Effector memory CD8-positive, alpha-beta T cell (primary cell): Measurements from ENCODE around the gene SGTA.
"Not testable (repeated sequence)": the region's sequence is repeated elsewhere in the genome, so short reads cannot be mapped to it uniquely, and the experiment has no call there.

Experiments
- ATAC-seq: fragments of 150-1000 bp; cut with Tn5 transposase; replicated peaks from 2 replicates; pipeline ENCODE4 v1.10.0; 2021; ENCODE audit warnings: mild to moderate bottlenecking, moderate library complexity
- DNase-seq, 3 experiments: peaks; one replicate each; pipeline ENCODE4 v3.0.0; 2021
- H3K27ac Mint-ChIP-seq, 2 donors: one replicate each; pipeline ENCODE4 v1.8.0; 2022; ENCODE audit warnings: mild to moderate bottlenecking in 2 of 2, mixed read lengths in 2 of 2, moderate library complexity in 2 of 2
- H3K27me3 Mint-ChIP-seq, 2 donors: one replicate each; pipeline ENCODE4 v1.8.0; 2022; ENCODE audit warnings: mixed read lengths in 2 of 2
- H3K36me3 Mint-ChIP-seq: one replicate; pipeline ENCODE4 v1.8.0; 2022; ENCODE audit warnings: mild to moderate bottlenecking, moderate library complexity, mixed read lengths; ENCODE audit not compliant: insufficient read depth
- H3K4me1 Mint-ChIP-seq, 2 donors: one replicate each; pipeline ENCODE4 v1.8.0; 2022; ENCODE audit warnings: low read depth in 2 of 2, mixed read lengths in 2 of 2
- H3K4me3 Mint-ChIP-seq, 2 donors: one replicate each; pipeline ENCODE4 v1.8.0; 2022; ENCODE audit warnings: mild to moderate bottlenecking in 2 of 2, mixed read lengths in 2 of 2, moderate library complexity in 2 of 2
- H3K9me3 Mint-ChIP-seq, 2 donors: one replicate each; pipeline ENCODE4 v1.8.0; 2022; ENCODE audit warnings: mixed read lengths in 2 of 2

Gene SGTA

GRCh38 chr19:2714531-2715269, 68.4 kb downstream of the SGTA start:
- peaks cover 2 to 3% of the 10 kb centered on the region in 2 donors for H3K4me1 Mint-ChIP-seq

GRCh38 chr19:2714102-2714501, 69.0 kb downstream of the SGTA start:
- H3K27ac Mint-ChIP-seq, ATAC-seq, DNase-seq, H3K4me3 Mint-ChIP-seq, H3K4me1 Mint-ChIP-seq, H3K36me3 Mint-ChIP-seq: not testable (repeated sequence)
- H3K9me3 Mint-ChIP-seq, result peaks cover 6 to 14% of the 10 kb centered on the region in 2 donors
- peaks cover 26 to 63% of the 10 kb centered on the region in 2 donors for H3K27me3 Mint-ChIP-seq

More at GRCh38 chr19:2714531-2715269, 68.4 kb downstream of the SGTA start:
- Mint-ChIP-seq H3K27me3 (peaks cover 28 to 69% of the 10 kb centered on the region in 2 donors), H3K9me3 (peaks cover 6 to 14% of the 10 kb centered on the region in 2 donors), H3K27ac (no peak overlapping the region), H3K36me3 (peaks cover 4% of the 10 kb centered on the region), H3K4me3 (no peak overlapping the region)
- DNase-seq (no peak), ATAC-seq (no peak)

- DNase-seq, H3K4me1 Mint-ChIP-seq, H3K27ac Mint-ChIP-seq, H3K4me3 Mint-ChIP-seq, H3K36me3 Mint-ChIP-seq, ATAC-seq: not testable (repeated sequence)
- Mint-ChIP-seq H3K27me3 (peaks cover 26 to 53% of the 10 kb centered on the region in 2 donors), H3K9me3 (peaks cover 6 to 14% of the 10 kb centered on the region in 2 donors)
Observed at GRCh38 chr19:2713170-2713569, 69.9 kb downstream of the SGTA start.

DNA sequence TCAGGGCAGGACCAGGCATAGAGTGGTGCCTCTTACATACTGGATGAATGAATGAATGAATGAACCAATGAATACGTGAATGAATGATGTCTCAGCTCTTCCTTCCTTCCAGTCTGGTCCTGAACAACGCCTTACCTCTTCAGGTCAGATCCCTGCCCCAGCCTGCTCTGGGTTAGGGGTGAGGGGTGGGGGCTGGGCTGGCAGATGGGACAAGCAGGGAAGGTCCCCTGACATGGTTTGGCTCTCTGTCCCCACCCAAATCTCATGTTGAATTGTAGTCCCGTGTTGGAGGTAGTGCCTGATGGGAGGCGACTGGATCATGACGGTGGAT, 71.2 kb downstream of the SGTA start:
- H3K27ac Mint-ChIP-seq, result no peak overlapping the region
- peaks cover 26 to 45% of the 10 kb centered on the region in 2 donors for H3K27me3 Mint-ChIP-seq
- H3K9me3 Mint-ChIP-seq, result peaks cover 6 to 14% of the 10 kb centered on the region in 2 donors
- no peak for DNase-seq
- peaks cover 4% of the 10 kb centered on the region for H3K36me3 Mint-ChIP-seq
- no peak for ATAC-seq
- peaks cover 2 to 3% of the 10 kb centered on the region in 2 donors for H3K4me1 Mint-ChIP-seq
- no peak overlapping the region for H3K4me3 Mint-ChIP-seq

DNA sequence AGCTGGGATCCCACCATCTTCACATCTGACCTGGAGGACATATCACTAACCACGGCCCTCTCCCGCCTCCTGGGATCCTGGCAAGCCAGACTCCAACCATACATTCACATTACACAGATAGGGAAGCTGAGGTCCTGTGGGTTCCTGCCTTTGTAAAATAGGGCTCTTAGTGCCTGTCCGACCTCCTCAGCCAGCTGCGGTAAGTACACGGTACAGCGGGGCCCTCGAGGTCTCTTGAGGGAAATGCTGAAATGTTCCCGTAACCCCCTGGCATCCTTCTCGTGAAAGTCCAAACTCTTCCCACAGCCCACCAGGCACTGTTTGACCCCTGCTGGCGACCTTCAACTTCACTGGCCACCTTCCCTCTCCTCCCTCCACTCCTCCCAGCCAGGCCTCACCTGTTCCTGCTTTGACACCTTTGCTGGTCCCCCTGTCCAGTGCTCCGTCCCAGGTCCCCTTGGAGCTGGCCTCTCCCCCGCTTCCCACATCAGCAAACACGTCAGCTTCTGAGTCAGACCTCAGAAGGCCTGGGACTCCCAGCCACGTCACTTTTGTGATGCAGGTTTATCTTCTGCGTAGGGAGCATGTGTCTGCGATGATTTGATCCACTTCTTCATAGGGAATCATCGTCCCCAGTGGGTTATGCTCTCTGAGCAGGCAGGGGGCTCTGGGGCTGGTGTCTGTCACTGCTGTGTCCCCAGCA, 71.8 kb downstream of the SGTA start:
- DNase-seq (no peak), ATAC-seq (no peak)
- Mint-ChIP-seq H3K9me3 (peaks cover 6 to 14% of the 10 kb centered on the region in 2 donors), H3K36me3 (peaks cover 4% of the 10 kb centered on the region), H3K27ac (no peak overlapping the region), H3K27me3 (peaks cover 26 to 40% of the 10 kb centered on the region in 2 donors), H3K4me3 (no peak overlapping the region), H3K4me1 (peaks cover 2 to 3% of the 10 kb centered on the region in 2 donors)

- Mint-ChIP-seq H3K36me3 (peaks cover 7% of the 10 kb centered on the region), H3K27ac (no peak overlapping the region), H3K9me3 (no peaks in the 10 kb centered on the region), H3K4me3 (no peak overlapping the region), H3K4me1 (peaks cover 2 to 9% of the 10 kb centered on the region in 2 donors), H3K27me3 (peaks cover 3 to 6% of the 10 kb centered on the region in 2 donors)
- no peak for DNase-seq
- ATAC-seq, result no peak
Observed at GRCh38 chr19:2706251-2706650, 76.8 kb downstream of the SGTA start.
